ENCODE results near the gene PAPOLB.

- TF ChIP-seq STAT6 (CRISPR knock-in tag; conservative IDR thresholded peaks at IDR 0.05; ENCODE audit: low read depth) = no peak
- TF ChIP-seq CTCF (IDR thresholded peaks at IDR 0.05) = no peak
These were observed 46.7 kb downstream of the PAPOLB start for GRCh38 chr7:4815121-4815520.
